HEK293 (cell line): ENCODE measurements around the gene SCIMP.

Experiments used
- BCL11A ChIP-seq: fragments of 450-650 bp; formaldehyde crosslinking; IDR thresholded peaks from 2 replicates; pipeline ENCODE4 v1.5.1; 2016; ENCODE audit warnings: low read depth, missing biosample characterization, missing genetic modification characterization
- GFI1B ChIP-seq: fragments of 450-650 bp; formaldehyde crosslinking; IDR thresholded peaks from 2 replicates; pipeline ENCODE4 v1.5.1; 2016; ENCODE audit warnings: missing biosample characterization, missing genetic modification characterization
- GLI4 ChIP-seq: fragments of 450-650 bp; formaldehyde crosslinking; IDR thresholded peaks from 2 replicates; pipeline ENCODE4 v1.5.1; 2016; ENCODE audit warnings: missing biosample characterization, missing genetic modification characterization
- KLF9 ChIP-seq: fragments of 450-650 bp; formaldehyde crosslinking; IDR thresholded peaks from 2 replicates; pipeline ENCODE4 v1.5.1; 2016; ENCODE audit warnings: missing biosample characterization, missing genetic modification characterization, low read depth
- MEIS1 ChIP-seq: sonication (generic); formaldehyde crosslinking; IDR thresholded peaks from 2 replicates; pipeline ENCODE4 v1.8.1; 2022; ENCODE audit warnings: missing genetic modification reagents, mild to moderate bottlenecking, borderline replicate concordance
- REPIN1 ChIP-seq: fragments of 450-650 bp; formaldehyde crosslinking; IDR thresholded peaks from 2 replicates; pipeline ENCODE4 v1.5.1; 2017; ENCODE audit warnings: missing biosample characterization, missing genetic modification characterization, low read depth
- SCRT2 ChIP-seq: fragments of 450-650 bp; formaldehyde crosslinking; IDR thresholded peaks from 2 replicates; pipeline ENCODE4 v1.5.1; 2016; ENCODE audit warnings: missing biosample characterization, missing genetic modification characterization
- SETDB1 ChIP-seq: IDR thresholded peaks from one replicate; pipeline ENCODE4 v1.6.1; 2017; ENCODE audit warnings: mild to moderate bottlenecking, low read length, moderate library complexity, mixed read lengths; ENCODE audit not compliant: insufficient read length
- SP7 ChIP-seq: fragments of 450-650 bp; formaldehyde crosslinking; IDR thresholded peaks from 2 replicates; pipeline ENCODE4 v1.5.1; 2016; ENCODE audit warnings: missing biosample characterization, missing genetic modification characterization
- ZBTB17 ChIP-seq: fragments of 450-650 bp; formaldehyde crosslinking; IDR thresholded peaks from 2 replicates; pipeline ENCODE4 v1.5.1; 2016; ENCODE audit warnings: missing biosample characterization, missing genetic modification characterization
- ZBTB20 ChIP-seq: fragments of 450-650 bp; formaldehyde crosslinking; IDR thresholded peaks from 2 replicates; pipeline ENCODE4 v1.5.1; 2016; ENCODE audit warnings: missing biosample characterization, missing genetic modification characterization
- ZNF121 ChIP-seq: fragments of 450-650 bp; formaldehyde crosslinking; IDR thresholded peaks from 2 replicates; pipeline ENCODE4 v1.5.1; 2016; ENCODE audit warnings: missing biosample characterization, missing genetic modification characterization
- ZNF140 ChIP-seq: fragments of 450-650 bp; formaldehyde crosslinking; IDR thresholded peaks from 2 replicates; pipeline ENCODE4 v1.5.1; 2016; ENCODE audit warnings: missing biosample characterization, missing genetic modification characterization
- ZNF157 ChIP-seq: fragments of 450-650 bp; formaldehyde crosslinking; IDR thresholded peaks from 2 replicates; pipeline ENCODE4 v1.5.1; 2016; ENCODE audit warnings: missing biosample characterization, missing genetic modification characterization
- ZNF175 ChIP-seq: fragments of 450-650 bp; formaldehyde crosslinking; IDR thresholded peaks from 2 replicates; pipeline ENCODE4 v1.5.1; 2016; ENCODE audit warnings: missing biosample characterization, missing genetic modification characterization
- ZNF19 ChIP-seq: fragments of 450-650 bp; formaldehyde crosslinking; IDR thresholded peaks from 2 replicates; pipeline ENCODE4; 2016; ENCODE audit warnings: missing biosample characterization, missing genetic modification characterization, low read depth
- ZNF2 ChIP-seq: fragments of 450-650 bp; formaldehyde crosslinking; IDR thresholded peaks from 2 replicates; pipeline ENCODE4 v1.5.1; 2016; ENCODE audit warnings: missing biosample characterization, missing genetic modification characterization
- ZNF24 ChIP-seq: fragments of 450-650 bp; formaldehyde crosslinking; IDR thresholded peaks from 2 replicates; pipeline ENCODE4 v1.5.1; 2016; ENCODE audit warnings: missing biosample characterization, missing genetic modification characterization
- ZNF292 ChIP-seq: fragments of 450-650 bp; formaldehyde crosslinking; IDR thresholded peaks from 2 replicates; pipeline ENCODE4 v1.5.1; 2016; ENCODE audit warnings: low read depth, missing biosample characterization, missing genetic modification characterization, borderline replicate concordance
- ZNF510 ChIP-seq: fragments of 450-650 bp; formaldehyde crosslinking; IDR thresholded peaks from 2 replicates; pipeline ENCODE4 v1.5.1; 2018; ENCODE audit warnings: mild to moderate bottlenecking, missing genetic modification characterization, missing biosample characterization; ENCODE audit not compliant: insufficient replicate concordance
- ZNF561 ChIP-seq: fragments of 450-650 bp; IDR thresholded peaks from 2 replicates; pipeline ENCODE4 v1.5.1; 2018; ENCODE audit warnings: missing biosample characterization, missing genetic modification characterization, borderline replicate concordance
- ZNF658 ChIP-seq: fragments of 450-650 bp; formaldehyde crosslinking; IDR thresholded peaks from 2 replicates; pipeline ENCODE4; 2016; ENCODE audit warnings: missing biosample characterization, missing genetic modification characterization
- ZNF664 ChIP-seq: fragments of 450-650 bp; formaldehyde crosslinking; IDR thresholded peaks from 2 replicates; pipeline ENCODE4 v1.5.1; 2016; ENCODE audit warnings: missing biosample characterization, missing genetic modification characterization
- ZSCAN30 ChIP-seq: fragments of 450-650 bp; IDR thresholded peaks from 2 replicates; pipeline ENCODE4 v1.5.1; 2018; ENCODE audit warnings: missing biosample characterization, mild to moderate bottlenecking, missing genetic modification characterization, moderate library complexity
- TF ChIP-seq, protein P1 (sequence below): fragments of 450-650 bp; formaldehyde crosslinking; IDR thresholded peaks from 2 replicates; pipeline ENCODE4 v1.5.1; 2016; ENCODE audit warnings: missing biosample characterization, missing genetic modification characterization
- TF ChIP-seq, protein P2 (sequence below): fragments of 450-650 bp; formaldehyde crosslinking; IDR thresholded peaks from 2 replicates; pipeline ENCODE4 v1.5.1; 2017; ENCODE audit warnings: missing biosample characterization, missing genetic modification characterization
- TF ChIP-seq, protein P3 (sequence below): fragments of 450-650 bp; formaldehyde crosslinking; optimal IDR thresholded peaks from 2 replicates; pipeline ENCODE3; 2016; ENCODE audit warnings: missing biosample characterization, mild to moderate bottlenecking, missing genetic modification characterization
- TF ChIP-seq, protein P4 (sequence below): fragments of 450-650 bp; formaldehyde crosslinking; IDR thresholded peaks from 2 replicates; pipeline ENCODE4 v1.5.1; 2016; ENCODE audit warnings: missing biosample characterization, missing genetic modification characterization
- TF ChIP-seq, protein P5 (sequence below): fragments of 450-650 bp; formaldehyde crosslinking; IDR thresholded peaks from 2 replicates; pipeline ENCODE4 v1.5.0; 2017; ENCODE audit warnings: missing biosample characterization, missing genetic modification characterization, borderline replicate concordance
- TF ChIP-seq, protein P6 (sequence below): fragments of 450-650 bp; formaldehyde crosslinking; IDR thresholded peaks from 2 replicates; pipeline ENCODE4 v1.5.1; 2016; ENCODE audit warnings: missing biosample characterization, missing genetic modification characterization

The SCIMP gene

DNA sequence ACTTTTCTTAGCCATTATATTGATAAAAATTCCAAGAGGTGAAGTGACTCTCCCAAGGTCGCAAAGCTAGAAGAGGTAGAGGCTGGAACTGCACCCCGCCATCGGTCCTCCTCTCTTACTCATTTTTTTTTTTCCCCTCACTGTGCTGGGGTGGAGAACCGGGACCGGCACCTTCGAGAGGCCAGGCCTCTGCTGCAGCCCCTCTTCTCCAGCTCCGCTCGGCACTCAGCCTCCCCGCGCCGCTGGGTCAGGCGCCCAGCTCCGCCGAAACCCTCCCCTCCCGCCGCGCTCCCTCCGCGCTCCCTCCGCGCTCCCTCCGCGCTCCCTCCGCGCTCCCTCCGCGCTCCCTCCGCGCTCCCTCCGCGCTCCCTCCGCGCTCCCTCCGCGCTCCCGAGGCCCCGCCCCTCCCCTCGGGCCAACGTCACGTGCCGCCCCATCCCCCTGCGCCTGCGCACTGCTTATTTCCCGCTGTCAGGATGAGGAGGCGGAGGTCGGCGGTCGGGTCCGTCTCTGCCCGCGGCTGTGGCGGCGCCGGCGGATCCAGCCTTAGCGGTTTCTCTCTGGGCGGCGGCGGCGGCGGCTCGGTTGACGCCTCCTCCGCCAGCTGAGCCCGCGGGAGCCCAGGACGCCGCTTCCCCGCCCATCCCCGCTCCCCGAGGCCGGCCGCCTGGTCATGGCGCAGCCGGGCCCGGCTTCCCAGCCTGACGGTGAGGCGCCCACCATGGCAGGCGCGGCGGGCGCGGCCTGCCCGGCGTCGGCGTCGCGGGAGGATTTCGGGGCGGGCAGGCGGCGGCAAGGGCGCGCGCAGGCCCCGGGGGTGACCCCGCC lies 47.4 kb upstream of the SCIMP start, which contains the start of gene RABEP1 (continued):
- TF ChIP-seq, protein P1, sequence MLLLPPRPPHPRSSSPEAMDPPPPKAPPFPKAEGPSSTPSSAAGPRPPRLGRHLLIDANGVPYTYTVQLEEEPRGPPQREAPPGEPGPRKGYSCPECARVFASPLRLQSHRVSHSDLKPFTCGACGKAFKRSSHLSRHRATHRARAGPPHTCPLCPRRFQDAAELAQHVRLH (tag by site-specific recombination), result 0 out of 2 replicates have a peak, but pooled peaks have one; percentile 59
- TF ChIP-seq ZNF140 (no peak), ZNF292 (tag by site-specific recombination) (no peak), REPIN1 (tag by site-specific recombination) (no peak), ZNF175 (tag by site-specific recombination) (no peak), ZNF510 (tag by site-specific recombination) (no peak), BCL11A (tag by site-specific recombination) (no peak), KLF9 (peak; percentile 79), ZNF121 (tag by site-specific recombination) (no peak), ZNF2 (peak; percentile 83), ZBTB20 (tag by site-specific recombination) (peak; percentile 9; the same call in 1 of the 2 replicates), ZNF19 (no peak), GLI4 (tag by site-specific recombination) (no peak), GFI1B (tag by site-specific recombination) (no peak), ZNF658 (tag by site-specific recombination) (no peak), SCRT2 (tag by site-specific recombination) (no peak), ZNF561 (tag by site-specific recombination) (peak; percentile 93; the same call in 1 of the 2 replicates), ZNF24 (tag by site-specific recombination) (no peak), ZNF157 (tag by site-specific recombination) (no peak), ZBTB17 (peak; percentile 94), SETDB1 (no peak), SP7 (tag by site-specific recombination) (peak; percentile 64), MEIS1 (CRISPR knock-in tag) (0 out of 2 replicates have a peak, but pooled peaks have one; percentile 30), ZNF664 (tag by site-specific recombination) (no peak), ZSCAN30 (tag by site-specific recombination) (0 out of 2 replicates have a peak, but pooled peaks have one; percentile 19)
- TF ChIP-seq, protein P2, sequence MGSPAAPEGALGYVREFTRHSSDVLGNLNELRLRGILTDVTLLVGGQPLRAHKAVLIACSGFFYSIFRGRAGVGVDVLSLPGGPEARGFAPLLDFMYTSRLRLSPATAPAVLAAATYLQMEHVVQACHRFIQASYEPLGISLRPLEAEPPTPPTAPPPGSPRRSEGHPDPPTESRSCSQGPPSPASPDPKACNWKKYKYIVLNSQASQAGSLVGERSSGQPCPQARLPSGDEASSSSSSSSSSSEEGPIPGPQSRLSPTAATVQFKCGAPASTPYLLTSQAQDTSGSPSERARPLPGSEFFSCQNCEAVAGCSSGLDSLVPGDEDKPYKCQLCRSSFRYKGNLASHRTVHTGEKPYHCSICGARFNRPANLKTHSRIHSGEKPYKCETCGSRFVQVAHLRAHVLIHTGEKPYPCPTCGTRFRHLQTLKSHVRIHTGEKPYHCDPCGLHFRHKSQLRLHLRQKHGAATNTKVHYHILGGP (tag by site-specific recombination), result no peak
- TF ChIP-seq, protein P3, sequence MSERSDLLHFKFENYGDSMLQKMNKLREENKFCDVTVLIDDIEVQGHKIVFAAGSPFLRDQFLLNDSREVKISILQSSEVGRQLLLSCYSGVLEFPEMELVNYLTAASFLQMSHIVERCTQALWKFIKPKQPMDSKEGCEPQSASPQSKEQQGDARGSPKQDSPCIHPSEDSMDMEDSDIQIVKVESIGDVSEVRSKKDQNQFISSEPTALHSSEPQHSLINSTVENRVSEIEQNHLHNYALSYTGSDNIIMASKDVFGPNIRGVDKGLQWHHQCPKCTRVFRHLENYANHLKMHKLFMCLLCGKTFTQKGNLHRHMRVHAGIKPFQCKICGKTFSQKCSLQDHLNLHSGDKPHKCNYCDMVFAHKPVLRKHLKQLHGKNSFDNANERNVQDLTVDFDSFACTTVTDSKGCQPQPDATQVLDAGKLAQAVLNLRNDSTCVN (tag by site-specific recombination), result peak; percentile 97
- TF ChIP-seq, protein P4, sequence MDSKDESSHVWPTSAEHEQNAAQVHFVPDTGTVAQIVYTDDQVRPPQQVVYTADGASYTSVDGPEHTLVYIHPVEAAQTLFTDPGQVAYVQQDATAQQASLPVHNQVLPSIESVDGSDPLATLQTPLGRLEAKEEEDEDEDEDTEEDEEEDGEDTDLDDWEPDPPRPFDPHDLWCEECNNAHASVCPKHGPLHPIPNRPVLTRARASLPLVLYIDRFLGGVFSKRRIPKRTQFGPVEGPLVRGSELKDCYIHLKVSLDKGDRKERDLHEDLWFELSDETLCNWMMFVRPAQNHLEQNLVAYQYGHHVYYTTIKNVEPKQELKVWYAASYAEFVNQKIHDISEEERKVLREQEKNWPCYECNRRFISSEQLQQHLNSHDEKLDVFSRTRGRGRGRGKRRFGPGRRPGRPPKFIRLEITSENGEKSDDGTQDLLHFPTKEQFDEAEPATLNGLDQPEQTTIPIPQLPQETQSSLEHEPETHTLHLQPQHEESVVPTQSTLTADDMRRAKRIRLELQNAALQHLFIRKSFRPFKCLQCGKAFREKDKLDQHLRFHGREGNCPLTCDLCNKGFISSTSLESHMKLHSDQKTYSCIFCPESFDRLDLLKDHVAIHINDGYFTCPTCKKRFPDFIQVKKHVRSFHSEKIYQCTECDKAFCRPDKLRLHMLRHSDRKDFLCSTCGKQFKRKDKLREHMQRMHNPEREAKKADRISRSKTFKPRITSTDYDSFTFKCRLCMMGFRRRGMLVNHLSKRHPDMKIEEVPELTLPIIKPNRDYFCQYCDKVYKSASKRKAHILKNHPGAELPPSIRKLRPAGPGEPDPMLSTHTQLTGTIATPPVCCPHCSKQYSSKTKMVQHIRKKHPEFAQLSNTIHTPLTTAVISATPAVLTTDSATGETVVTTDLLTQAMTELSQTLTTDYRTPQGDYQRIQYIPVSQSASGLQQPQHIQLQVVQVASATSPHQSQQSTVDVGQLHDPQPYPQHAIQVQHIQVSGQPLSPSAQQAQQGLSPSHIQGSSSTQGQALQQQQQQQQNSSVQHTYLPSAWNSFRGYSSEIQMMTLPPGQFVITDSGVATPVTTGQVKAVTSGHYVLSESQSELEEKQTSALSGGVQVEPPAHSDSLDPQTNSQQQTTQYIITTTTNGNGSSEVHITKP (tag by site-specific recombination), result no peak
- TF ChIP-seq, protein P5, sequence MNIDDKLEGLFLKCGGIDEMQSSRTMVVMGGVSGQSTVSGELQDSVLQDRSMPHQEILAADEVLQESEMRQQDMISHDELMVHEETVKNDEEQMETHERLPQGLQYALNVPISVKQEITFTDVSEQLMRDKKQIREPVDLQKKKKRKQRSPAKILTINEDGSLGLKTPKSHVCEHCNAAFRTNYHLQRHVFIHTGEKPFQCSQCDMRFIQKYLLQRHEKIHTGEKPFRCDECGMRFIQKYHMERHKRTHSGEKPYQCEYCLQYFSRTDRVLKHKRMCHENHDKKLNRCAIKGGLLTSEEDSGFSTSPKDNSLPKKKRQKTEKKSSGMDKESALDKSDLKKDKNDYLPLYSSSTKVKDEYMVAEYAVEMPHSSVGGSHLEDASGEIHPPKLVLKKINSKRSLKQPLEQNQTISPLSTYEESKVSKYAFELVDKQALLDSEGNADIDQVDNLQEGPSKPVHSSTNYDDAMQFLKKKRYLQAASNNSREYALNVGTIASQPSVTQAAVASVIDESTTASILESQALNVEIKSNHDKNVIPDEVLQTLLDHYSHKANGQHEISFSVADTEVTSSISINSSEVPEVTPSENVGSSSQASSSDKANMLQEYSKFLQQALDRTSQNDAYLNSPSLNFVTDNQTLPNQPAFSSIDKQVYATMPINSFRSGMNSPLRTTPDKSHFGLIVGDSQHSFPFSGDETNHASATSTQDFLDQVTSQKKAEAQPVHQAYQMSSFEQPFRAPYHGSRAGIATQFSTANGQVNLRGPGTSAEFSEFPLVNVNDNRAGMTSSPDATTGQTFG (tag by site-specific recombination), result no peak
- TF ChIP-seq, protein P6, sequence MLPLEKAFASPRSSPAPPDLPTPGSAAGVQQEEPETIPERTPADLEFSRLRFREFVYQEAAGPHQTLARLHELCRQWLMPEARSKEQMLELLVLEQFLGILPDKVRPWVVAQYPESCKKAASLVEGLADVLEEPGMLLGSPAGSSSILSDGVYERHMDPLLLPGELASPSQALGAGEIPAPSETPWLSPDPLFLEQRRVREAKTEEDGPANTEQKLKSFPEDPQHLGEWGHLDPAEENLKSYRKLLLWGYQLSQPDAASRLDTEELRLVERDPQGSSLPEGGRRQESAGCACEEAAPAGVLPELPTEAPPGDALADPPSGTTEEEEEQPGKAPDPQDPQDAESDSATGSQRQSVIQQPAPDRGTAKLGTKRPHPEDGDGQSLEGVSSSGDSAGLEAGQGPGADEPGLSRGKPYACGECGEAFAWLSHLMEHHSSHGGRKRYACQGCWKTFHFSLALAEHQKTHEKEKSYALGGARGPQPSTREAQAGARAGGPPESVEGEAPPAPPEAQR (tag by site-specific recombination), result no peak
